ENCODE measurements around the gene KCNG3.

KCNG3 gene, protein sequence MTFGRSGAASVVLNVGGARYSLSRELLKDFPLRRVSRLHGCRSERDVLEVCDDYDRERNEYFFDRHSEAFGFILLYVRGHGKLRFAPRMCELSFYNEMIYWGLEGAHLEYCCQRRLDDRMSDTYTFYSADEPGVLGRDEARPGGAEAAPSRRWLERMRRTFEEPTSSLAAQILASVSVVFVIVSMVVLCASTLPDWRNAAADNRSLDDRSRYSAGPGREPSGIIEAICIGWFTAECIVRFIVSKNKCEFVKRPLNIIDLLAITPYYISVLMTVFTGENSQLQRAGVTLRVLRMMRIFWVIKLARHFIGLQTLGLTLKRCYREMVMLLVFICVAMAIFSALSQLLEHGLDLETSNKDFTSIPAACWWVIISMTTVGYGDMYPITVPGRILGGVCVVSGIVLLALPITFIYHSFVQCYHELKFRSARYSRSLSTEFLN

DNA sequence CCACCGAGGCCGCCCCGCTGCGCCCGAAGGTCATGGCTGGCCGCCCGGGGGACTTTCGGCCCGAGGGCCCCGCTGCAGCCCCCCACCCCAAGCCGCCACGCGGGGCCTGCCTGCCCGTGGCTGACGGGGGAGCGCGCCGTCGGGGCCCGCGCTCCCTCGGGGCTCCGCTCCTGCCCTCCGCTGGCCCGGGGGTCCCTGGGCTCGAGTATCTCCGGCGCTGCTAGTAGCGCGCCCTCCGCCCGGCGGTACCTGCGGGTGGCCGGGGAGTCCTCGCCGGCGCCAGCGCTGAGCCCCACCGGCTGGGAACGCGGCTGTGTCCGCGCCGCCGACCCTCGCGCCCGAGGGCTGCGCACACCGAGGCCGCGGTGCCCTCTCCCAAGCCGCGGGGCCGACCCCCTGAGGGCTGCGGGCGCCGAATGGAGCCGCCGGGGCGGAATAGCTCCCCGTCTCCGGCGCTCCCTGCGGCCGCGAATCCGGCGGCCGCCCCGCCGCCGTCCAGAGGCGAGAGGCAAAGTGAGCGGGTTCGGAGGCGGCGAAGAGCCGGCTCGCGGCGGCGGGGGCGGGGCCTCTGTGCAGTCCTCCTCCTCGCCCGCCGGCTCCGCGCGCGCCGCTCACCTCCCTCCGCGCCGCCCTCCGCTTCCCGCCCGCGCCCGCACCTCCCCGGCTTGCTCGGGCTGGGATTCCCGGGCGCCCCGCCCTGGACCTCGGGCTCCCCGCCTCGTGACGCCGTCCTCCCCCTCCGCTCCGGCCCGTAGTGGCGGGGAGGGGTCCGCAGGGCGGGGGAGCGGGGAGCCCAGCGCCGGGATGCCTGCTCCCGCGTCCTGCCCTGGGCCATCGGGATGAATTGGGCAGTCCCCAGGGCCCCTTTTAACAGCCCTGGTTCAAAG is at the start of gene KCNG3:
Gene KCNG3, minus strand, starts transcription at position 515 of the 887 bp plus-strand sequence. Its CDS starts 481 bp downstream, at position 34.
- H3K36me3 ChIP-seq (ENCODE audit: control insufficient read depth, insufficient read depth, low read length) = peaks cover 28% of the 10 kb centered on the region
- peak within 1 kb of the TSS; percentile 65 for H3K27ac ChIP-seq (ENCODE audit: low read depth, low read length)

DNA sequence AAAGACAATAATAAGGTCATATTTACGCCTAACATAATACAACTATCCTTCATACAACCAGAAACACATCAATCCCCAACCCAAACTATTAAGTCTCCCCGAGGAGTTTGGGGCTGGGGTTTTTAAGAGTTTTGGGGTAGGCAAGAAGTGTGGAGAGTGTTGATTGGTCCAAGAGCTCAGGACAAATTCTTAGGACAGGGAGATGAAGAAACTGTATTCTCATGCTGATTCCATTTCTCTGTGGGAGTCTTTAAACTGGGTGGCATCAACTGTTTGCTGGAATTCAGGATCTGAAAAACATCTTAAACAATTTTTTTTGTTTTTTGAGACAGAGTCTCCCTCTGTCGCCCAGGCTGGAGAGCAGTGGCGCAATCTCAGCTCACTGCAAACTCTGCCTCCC is 49.1 kb upstream of the KCNG3 start:
- Histone ChIP-seq H3K4me3 (ENCODE audit: low read depth, low read length) (no peak overlapping the region), H3K27ac (ENCODE audit: low read depth, low read length) (no peak overlapping the region), H3K9me3 (ENCODE audit: control insufficient read depth, insufficient read depth, low read length) (no peaks in the 10 kb centered on the region), H3K27me3 (ENCODE audit: control insufficient read depth, insufficient read depth, low read length) (no peaks in the 10 kb centered on the region), H3K36me3 (ENCODE audit: control insufficient read depth, insufficient read depth, low read length) (no peaks in the 10 kb centered on the region), H3K9ac (ENCODE audit: low read depth, low read length) (no peak overlapping the region), H3K4me1 (ENCODE audit: control insufficient read depth, insufficient read depth, low read length) (peaks cover 44% of the 10 kb centered on the region)

More for the DNA sequence above, at the start of gene KCNG3:
- H3K4me1 ChIP-seq (ENCODE audit: control insufficient read depth, insufficient read depth, low read length) = peaks cover 37% of the 10 kb centered on the region
- H3K9ac ChIP-seq (ENCODE audit: low read depth, low read length) = peak within 1 kb of the TSS; percentile 60
- peak within 1 kb of the TSS; percentile 84 for H3K4me3 ChIP-seq (ENCODE audit: low read depth, low read length)
- peaks cover 13% of the 10 kb centered on the region for H3K27me3 ChIP-seq (ENCODE audit: control insufficient read depth, insufficient read depth, low read length)
- no peaks in the 10 kb centered on the region for H3K9me3 ChIP-seq (ENCODE audit: control insufficient read depth, insufficient read depth, low read length)

DNA sequence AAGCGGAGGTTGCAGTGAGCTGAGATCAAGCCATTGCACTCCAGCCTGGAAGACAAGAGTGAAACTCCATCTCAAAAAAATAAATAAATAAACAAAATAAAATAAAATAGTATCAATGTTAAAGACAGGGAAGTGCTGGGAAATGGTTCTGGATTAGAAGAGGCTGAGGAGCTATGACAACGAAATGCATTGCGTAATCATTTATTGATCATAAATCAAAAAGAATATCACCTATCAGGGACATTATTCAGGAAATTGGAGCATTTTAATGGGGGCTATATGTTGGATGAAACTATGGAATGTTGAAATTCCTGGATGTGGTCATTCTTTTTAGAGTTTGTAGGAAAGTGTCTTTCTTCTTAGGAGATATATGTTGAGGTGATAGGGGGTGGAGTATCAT is 43.7 kb upstream of the KCNG3 start:
- Histone ChIP-seq H3K9me3 (ENCODE audit: control insufficient read depth, insufficient read depth, low read length) (no peaks in the 10 kb centered on the region), H3K9ac (ENCODE audit: low read depth, low read length) (no peak overlapping the region), H3K4me3 (ENCODE audit: low read depth, low read length) (no peak overlapping the region), H3K27ac (ENCODE audit: low read depth, low read length) (no peak overlapping the region), H3K36me3 (ENCODE audit: control insufficient read depth, insufficient read depth, low read length) (no peaks in the 10 kb centered on the region), H3K27me3 (ENCODE audit: control insufficient read depth, insufficient read depth, low read length) (no peaks in the 10 kb centered on the region), H3K4me1 (ENCODE audit: control insufficient read depth, insufficient read depth, low read length) (peaks cover 10% of the 10 kb centered on the region; the same call in 1 of the 2 replicates)

DNA sequence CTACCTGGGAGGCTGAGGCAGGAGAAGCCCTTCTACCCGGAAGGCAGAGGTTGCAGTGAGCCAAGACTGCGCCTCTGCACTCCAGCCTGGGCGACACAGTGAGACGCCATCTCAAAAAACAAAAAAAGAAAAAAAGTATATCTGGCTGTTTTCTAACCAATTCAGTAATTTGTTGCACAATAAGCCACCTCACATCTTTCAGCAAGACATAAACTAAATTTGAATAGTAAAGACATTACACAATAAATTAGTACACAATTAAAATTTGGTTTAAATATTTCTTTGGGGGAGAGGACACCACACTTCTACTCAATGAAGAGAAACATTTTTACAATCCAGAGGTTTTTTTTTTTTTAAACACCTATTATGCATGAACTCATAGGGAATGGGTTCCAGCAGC is 38.6 kb upstream of the KCNG3 start:
- peaks cover 11% of the 10 kb centered on the region; the same call in 1 of the 2 replicates for H3K4me1 ChIP-seq (ENCODE audit: control insufficient read depth, insufficient read depth, low read length)
- H3K27ac ChIP-seq (ENCODE audit: low read depth, low read length) = no peak overlapping the region
- no peak overlapping the region for H3K4me3 ChIP-seq (ENCODE audit: low read depth, low read length)
- no peak overlapping the region for H3K9ac ChIP-seq (ENCODE audit: low read depth, low read length)
- no peaks in the 10 kb centered on the region for H3K36me3 ChIP-seq (ENCODE audit: control insufficient read depth, insufficient read depth, low read length)
- H3K27me3 ChIP-seq (ENCODE audit: control insufficient read depth, insufficient read depth, low read length) = no peaks in the 10 kb centered on the region
- no peaks in the 10 kb centered on the region for H3K9me3 ChIP-seq (ENCODE audit: control insufficient read depth, insufficient read depth, low read length)

DNA sequence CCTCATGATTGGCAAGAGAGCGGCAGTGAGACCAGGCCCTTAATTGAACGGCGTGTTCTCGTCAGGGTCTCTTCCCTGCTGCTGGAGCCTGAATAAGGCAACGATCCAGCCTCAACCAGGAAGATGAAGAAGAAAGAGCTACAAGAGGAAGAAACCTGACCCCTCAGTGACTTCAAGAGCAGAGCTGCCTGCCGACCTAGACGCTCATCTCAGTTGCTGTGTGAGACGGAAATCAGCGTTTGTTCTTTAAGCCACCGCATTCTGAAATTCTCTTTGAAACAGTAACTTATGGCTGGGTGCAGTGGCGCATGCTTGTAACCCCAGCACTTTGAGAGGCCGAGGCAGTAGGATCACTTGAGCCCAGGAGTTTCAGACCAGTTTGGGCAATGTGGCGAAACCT is 29.6 kb upstream of the KCNG3 start:
- no peak overlapping the region for H3K4me3 ChIP-seq (ENCODE audit: low read depth, low read length)
- no peak overlapping the region for H3K9ac ChIP-seq (ENCODE audit: low read depth, low read length)
- no peaks in the 10 kb centered on the region for H3K9me3 ChIP-seq (ENCODE audit: control insufficient read depth, insufficient read depth, low read length)
- no peaks in the 10 kb centered on the region for H3K27me3 ChIP-seq (ENCODE audit: control insufficient read depth, insufficient read depth, low read length)
- no peaks in the 10 kb centered on the region for H3K36me3 ChIP-seq (ENCODE audit: control insufficient read depth, insufficient read depth, low read length)
- H3K4me1 ChIP-seq (ENCODE audit: control insufficient read depth, insufficient read depth, low read length) = peaks cover 11% of the 10 kb centered on the region
- no peak overlapping the region for H3K27ac ChIP-seq (ENCODE audit: low read depth, low read length)

DNA sequence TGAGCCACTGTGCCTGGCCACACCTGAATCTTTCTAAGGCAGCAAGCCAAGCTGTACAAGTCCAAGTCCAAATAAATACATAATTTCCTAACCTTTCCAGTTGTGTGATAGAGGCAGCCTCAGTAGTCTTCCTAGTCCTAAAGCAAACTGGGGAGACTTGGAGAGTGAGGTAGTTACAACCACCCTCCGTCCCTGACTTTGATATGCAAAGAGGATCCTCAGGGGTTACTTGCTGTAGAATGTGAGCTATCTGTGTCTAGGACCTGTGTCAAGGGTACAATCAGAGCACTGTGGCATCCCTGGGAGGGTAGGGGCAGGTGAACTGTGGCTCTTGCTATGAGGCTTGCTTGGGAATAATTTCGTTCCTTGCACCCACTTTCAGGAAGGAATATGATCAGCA is 28.3 kb upstream of the KCNG3 start:
- H3K36me3 ChIP-seq (ENCODE audit: control insufficient read depth, insufficient read depth, low read length) = no peaks in the 10 kb centered on the region
- no peak overlapping the region for H3K9ac ChIP-seq (ENCODE audit: low read depth, low read length)
- no peak overlapping the region for H3K4me3 ChIP-seq (ENCODE audit: low read depth, low read length)
- H3K9me3 ChIP-seq (ENCODE audit: control insufficient read depth, insufficient read depth, low read length) = no peaks in the 10 kb centered on the region
- no peaks in the 10 kb centered on the region for H3K27me3 ChIP-seq (ENCODE audit: control insufficient read depth, insufficient read depth, low read length)
- H3K27ac ChIP-seq (ENCODE audit: low read depth, low read length) = no peak overlapping the region
- H3K4me1 ChIP-seq (ENCODE audit: control insufficient read depth, insufficient read depth, low read length) = peaks cover 11% of the 10 kb centered on the region

DNA sequence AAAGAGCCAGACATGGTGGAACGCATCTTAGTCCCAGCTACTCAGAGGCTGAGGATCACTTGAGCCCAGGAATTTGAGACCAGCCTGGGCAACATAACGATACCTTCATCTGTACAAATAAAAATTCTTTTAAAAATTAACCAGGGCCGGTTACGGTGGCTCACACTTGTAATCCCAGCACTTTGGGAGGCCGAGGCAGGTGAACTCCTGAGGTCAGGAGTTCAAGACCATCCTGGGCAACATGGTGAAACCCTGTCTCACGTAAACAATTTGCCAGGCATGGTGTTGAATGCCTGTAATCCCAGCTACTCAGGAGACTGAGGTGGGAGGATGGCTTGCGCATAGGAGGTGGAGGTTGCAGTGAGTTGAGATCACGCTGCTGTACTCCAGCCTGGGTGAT is 25.8 kb upstream of the KCNG3 start:
- no peaks in the 10 kb centered on the region for H3K9me3 ChIP-seq (ENCODE audit: control insufficient read depth, insufficient read depth, low read length)
- H3K27ac ChIP-seq (ENCODE audit: low read depth, low read length) = no peak overlapping the region
- H3K4me3 ChIP-seq (ENCODE audit: low read depth, low read length) = no peak overlapping the region
- no peaks in the 10 kb centered on the region for H3K36me3 ChIP-seq (ENCODE audit: control insufficient read depth, insufficient read depth, low read length)
- no peak overlapping the region for H3K9ac ChIP-seq (ENCODE audit: low read depth, low read length)
- peaks cover 11% of the 10 kb centered on the region for H3K4me1 ChIP-seq (ENCODE audit: control insufficient read depth, insufficient read depth, low read length)
- no peaks in the 10 kb centered on the region for H3K27me3 ChIP-seq (ENCODE audit: control insufficient read depth, insufficient read depth, low read length)

DNA sequence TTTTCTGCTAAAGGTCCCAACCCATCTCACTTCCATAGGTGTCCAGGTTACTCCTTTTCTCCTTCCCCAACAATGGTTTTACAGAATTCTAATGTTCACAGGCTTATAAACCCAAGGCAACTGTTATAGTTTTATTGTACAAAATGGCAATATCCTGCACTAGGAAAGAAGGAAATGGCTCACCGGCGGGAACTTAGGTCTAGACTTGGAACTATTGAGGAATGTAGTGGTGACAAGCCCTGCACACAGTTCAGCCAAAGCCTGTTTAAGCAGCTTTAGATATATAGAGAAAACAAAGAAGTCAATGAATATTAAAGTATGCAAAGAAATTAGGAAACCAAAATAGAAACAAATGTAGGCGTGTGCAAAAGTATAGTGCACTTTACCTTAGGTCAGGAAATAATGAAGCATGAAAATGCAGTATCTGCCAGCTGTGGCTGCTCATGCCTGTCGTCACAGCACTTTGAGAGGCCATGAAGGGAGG is 22.7 kb upstream of the KCNG3 start:
- H3K9ac ChIP-seq (ENCODE audit: low read depth, low read length) = no peak overlapping the region
- H3K9me3 ChIP-seq (ENCODE audit: control insufficient read depth, insufficient read depth, low read length) = no peaks in the 10 kb centered on the region
- no peaks in the 10 kb centered on the region for H3K27me3 ChIP-seq (ENCODE audit: control insufficient read depth, insufficient read depth, low read length)

DNA sequence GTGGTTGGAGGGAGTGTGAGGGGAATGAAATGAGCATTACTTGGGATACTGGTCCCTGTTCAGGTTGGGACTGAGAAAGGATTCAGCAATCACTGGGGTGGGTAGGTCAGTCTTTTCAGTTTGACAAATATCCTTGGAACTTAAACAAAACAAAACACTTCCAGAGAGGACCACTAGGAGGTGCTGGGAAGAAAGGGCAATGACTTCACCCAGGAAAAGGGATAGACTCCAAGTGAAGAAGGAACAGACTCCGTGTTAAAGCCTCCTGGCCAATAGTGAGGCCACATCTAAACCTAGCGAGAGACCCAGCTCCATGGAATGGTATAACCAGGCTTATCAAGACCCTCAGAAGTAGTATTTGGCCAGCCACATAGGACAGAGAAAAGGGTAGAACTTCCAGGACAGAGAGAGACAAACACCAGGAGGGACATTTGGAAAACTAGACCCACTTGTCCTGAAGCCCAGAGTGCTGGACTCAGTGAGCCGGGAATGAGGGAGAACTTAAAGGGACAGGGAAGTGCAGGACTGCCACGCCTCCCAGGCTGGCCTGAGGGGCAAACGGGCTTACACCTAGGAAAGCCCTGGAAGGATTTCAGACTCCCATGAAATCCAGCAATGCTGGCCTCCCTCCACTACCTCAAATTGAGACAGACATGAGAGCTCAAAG is 19.6 kb upstream of the KCNG3 start:
- Histone ChIP-seq H3K4me3 (ENCODE audit: low read depth, low read length) (no peak overlapping the region), H3K9me3 (ENCODE audit: control insufficient read depth, insufficient read depth, low read length) (no peaks in the 10 kb centered on the region), H3K9ac (ENCODE audit: low read depth, low read length) (no peak overlapping the region), H3K36me3 (ENCODE audit: control insufficient read depth, insufficient read depth, low read length) (no peaks in the 10 kb centered on the region), H3K27ac (ENCODE audit: low read depth, low read length) (no peak overlapping the region), H3K27me3 (ENCODE audit: control insufficient read depth, insufficient read depth, low read length) (no peaks in the 10 kb centered on the region), H3K4me1 (ENCODE audit: control insufficient read depth, insufficient read depth, low read length) (peaks cover 11% of the 10 kb centered on the region)

More for the DNA sequence above, 22.7 kb upstream of the KCNG3 start:
- H3K36me3 ChIP-seq (ENCODE audit: control insufficient read depth, insufficient read depth, low read length) = no peaks in the 10 kb centered on the region
- no peaks in the 10 kb centered on the region; the same call in 1 of the 2 replicates for H3K4me1 ChIP-seq (ENCODE audit: control insufficient read depth, insufficient read depth, low read length)
- H3K27ac ChIP-seq (ENCODE audit: low read depth, low read length) = no peak overlapping the region
- H3K4me3 ChIP-seq (ENCODE audit: low read depth, low read length) = no peak overlapping the region

DNA sequence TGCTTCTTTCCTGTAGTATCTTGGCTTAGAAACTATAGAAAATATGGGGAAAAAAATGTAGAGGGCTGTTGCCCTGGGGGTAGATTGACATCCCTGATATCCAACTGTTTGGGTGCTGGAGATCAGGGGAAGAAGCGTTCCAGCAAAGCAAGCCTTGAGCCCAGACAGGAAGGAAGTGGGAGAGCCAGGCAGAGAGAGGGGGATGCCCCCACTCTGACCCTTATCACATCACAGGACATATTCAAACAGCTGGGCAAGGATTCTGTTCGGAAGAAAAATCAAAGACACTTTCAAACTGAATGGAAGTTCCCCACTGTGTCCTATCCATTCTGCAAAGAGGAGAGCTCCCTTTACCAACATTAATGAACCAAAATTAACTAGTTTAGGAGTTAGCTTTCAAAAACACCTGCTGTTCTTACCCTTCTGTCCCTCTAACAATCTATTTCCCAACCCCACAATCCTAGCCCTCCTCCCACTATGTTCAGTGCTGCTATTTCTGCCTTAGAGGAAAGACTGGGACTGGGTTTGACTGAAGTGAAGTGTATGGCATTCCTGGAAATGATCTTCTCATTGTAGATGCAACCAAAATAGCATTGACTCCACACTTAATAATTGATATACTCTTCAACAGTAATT is 16.9 kb upstream of the KCNG3 start:
- Histone ChIP-seq H3K4me1 (ENCODE audit: control insufficient read depth, insufficient read depth, low read length) (peaks cover 11% of the 10 kb centered on the region), H3K9ac (ENCODE audit: low read depth, low read length) (no peak overlapping the region), H3K27me3 (ENCODE audit: control insufficient read depth, insufficient read depth, low read length) (no peaks in the 10 kb centered on the region), H3K36me3 (ENCODE audit: control insufficient read depth, insufficient read depth, low read length) (no peaks in the 10 kb centered on the region), H3K27ac (ENCODE audit: low read depth, low read length) (no peak overlapping the region), H3K9me3 (ENCODE audit: control insufficient read depth, insufficient read depth, low read length) (no peaks in the 10 kb centered on the region), H3K4me3 (ENCODE audit: low read depth, low read length) (no peak overlapping the region)
